Measurements from ENCODE around the gene ADAMTS17.

Gene ADAMTS17

DNA sequence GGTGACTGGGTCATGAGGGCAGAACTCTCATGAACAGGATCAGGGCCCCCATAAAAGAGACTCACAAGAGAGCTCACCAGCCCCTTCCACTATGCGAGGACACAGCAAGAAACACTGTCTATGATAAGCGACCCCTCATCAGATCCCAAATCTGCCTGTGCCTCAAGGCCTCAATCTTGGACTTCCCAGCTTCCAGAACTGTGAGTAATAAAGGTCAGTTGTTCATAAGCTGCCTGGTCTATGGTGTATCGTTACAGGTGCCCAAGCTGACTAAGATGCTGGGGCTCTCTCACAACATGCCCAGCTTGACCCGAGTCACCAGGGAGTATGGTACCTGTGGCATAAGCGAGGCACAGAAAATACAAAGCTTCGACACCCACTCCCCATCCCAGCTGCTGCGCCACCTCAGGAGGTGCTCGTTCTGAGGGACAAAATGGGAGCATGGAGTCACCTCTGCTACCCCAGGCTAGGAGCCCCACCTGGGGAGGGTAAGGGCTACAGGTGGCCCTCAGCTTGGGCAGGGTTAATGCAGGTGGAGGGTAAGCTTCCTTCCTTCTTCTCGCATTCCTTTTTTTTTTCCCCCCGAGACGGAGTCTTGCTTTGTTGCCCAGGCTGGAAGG, 234.1 kb downstream of the ADAMTS17 start:
- peaks cover 15% of the 10 kb centered on the region for H3K27me3 ChIP-seq (ENCODE audit: insufficient read depth, low read depth, severe bottlenecking)
- no peaks in the 10 kb centered on the region for H3K9me3 ChIP-seq (ENCODE audit: severe bottlenecking)
- H3K36me3 ChIP-seq, result no peaks in the 10 kb centered on the region
- no peak overlapping the region for H3K27ac ChIP-seq
- no peak overlapping the region for H3K4me3 ChIP-seq (ENCODE audit: low read depth, low read length)
- DNase-seq, result no peak
- TF ChIP-seq, protein P1, sequence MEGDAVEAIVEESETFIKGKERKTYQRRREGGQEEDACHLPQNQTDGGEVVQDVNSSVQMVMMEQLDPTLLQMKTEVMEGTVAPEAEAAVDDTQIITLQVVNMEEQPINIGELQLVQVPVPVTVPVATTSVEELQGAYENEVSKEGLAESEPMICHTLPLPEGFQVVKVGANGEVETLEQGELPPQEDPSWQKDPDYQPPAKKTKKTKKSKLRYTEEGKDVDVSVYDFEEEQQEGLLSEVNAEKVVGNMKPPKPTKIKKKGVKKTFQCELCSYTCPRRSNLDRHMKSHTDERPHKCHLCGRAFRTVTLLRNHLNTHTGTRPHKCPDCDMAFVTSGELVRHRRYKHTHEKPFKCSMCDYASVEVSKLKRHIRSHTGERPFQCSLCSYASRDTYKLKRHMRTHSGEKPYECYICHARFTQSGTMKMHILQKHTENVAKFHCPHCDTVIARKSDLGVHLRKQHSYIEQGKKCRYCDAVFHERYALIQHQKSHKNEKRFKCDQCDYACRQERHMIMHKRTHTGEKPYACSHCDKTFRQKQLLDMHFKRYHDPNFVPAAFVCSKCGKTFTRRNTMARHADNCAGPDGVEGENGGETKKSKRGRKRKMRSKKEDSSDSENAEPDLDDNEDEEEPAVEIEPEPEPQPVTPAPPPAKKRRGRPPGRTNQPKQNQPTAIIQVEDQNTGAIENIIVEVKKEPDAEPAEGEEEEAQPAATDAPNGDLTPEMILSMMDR (IDR thresholded peaks at IDR 0.05; ENCODE audit: low read depth, low read length), result no peak

DNA sequence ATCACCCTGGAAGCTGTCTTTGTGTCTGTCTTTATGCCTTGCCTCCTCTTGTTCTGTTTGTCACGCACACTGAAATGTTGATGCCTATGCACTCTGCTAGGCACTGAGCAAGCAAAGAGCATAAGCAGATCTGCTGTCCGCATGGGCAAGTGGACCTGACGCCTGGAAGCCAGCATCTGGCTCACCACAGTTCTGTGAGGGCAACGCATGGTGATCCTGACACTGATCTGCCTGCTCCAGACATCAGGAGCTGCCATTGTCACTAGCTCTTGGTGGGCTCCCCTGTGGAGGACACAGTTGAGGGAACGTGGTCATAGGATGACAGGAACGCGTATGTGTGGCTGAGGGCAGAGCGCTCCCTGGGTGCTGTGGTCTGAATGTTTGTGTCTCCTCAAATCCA, 234.6 kb downstream of the ADAMTS17 start:
- no peaks in the 10 kb centered on the region for H3K9me3 ChIP-seq (ENCODE audit: severe bottlenecking)
- H3K36me3 ChIP-seq, result no peaks in the 10 kb centered on the region
- DNase-seq, result no peak
- H3K4me3 ChIP-seq (ENCODE audit: low read depth, low read length), result no peak overlapping the region
- peaks cover 14% of the 10 kb centered on the region for H3K27me3 ChIP-seq (ENCODE audit: insufficient read depth, low read depth, severe bottlenecking)
- TF ChIP-seq, protein P1 (IDR thresholded peaks at IDR 0.05; ENCODE audit: low read depth, low read length), result no peak
- H3K27ac ChIP-seq, result no peak overlapping the region

DNA sequence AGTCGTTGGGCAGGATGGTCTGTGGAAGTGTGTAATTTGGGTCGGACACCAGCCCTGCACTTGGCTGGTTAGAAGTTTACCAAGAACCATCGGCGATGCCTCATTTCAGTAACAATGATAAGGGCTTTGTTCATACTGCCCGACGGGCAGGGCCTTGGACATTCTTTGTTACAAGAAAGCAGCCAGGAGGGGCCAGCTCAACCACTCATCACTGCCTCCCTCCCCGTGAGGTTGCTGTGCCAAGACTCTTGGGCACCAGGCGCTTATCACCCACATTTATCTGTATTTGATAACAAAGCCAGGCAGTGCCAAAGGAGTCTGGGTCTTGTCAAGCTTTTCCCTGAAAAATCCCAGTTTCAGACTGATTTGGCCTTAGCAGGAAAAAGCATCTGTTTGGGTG, 235.0 kb downstream of the ADAMTS17 start:
- Histone ChIP-seq H3K36me3 (no peaks in the 10 kb centered on the region), H3K27me3 (ENCODE audit: insufficient read depth, low read depth, severe bottlenecking) (peaks cover 13% of the 10 kb centered on the region), H3K4me3 (ENCODE audit: low read depth, low read length) (no peak overlapping the region), H3K9me3 (ENCODE audit: severe bottlenecking) (no peaks in the 10 kb centered on the region), H3K27ac (no peak overlapping the region)
- DNase-seq, result no peak
- TF ChIP-seq, protein P1 (IDR thresholded peaks at IDR 0.05; ENCODE audit: low read depth, low read length), result no peak

DNA sequence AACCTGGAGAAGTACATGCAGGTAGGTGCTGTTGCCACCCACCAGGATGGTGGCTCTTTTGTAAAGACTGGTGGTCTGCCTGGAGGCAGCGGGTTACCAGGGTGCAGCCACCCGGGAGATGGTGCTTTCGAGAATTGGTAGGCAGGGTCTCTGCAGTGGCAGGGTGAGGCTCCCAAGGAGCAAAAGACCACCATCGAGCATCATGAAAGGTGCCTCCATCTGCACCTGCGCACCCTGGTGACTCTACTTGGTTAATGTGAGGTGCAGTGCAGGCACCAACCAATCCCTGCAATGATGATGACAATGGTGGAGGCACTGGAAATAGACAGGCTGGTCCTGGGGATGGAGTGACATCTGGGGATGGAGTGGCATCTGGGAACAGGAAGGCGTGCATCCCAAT, 236.7 kb downstream of the ADAMTS17 start:
- no peak for DNase-seq
- TF ChIP-seq, protein P1 (IDR thresholded peaks at IDR 0.05; ENCODE audit: low read depth, low read length), result no peak
- peaks cover 20% of the 10 kb centered on the region for H3K27me3 ChIP-seq (ENCODE audit: insufficient read depth, low read depth, severe bottlenecking)

DNA sequence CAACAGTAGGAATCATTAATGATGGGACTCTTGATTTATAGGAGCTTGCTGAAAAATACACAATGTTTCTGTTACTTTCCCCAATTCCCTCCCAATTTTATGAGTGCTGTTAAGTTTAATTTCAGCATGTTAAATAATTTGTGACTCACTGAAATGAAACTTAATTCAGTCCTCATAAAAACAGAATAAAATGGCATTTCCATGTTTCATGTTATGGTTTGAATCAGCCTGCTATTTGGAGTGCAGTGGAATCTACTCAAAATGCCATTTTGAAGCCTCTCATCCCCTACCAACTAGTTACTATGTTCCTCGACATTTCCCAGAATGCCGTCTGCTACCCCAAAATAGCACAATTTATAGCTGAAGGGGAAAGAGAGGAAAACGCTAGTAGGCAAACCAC, 237.5 kb downstream of the ADAMTS17 start:
- Histone ChIP-seq H3K4me3 (ENCODE audit: low read depth, low read length) (no peak overlapping the region), H3K27me3 (ENCODE audit: insufficient read depth, low read depth, severe bottlenecking) (peaks cover 20% of the 10 kb centered on the region), H3K9me3 (ENCODE audit: severe bottlenecking) (peaks cover 3% of the 10 kb centered on the region), H3K27ac (no peak overlapping the region), H3K36me3 (no peaks in the 10 kb centered on the region)
- DNase-seq, result no peak
- TF ChIP-seq, protein P1 (IDR thresholded peaks at IDR 0.05; ENCODE audit: low read depth, low read length), result no peak

More for the DNA sequence above, 236.7 kb downstream of the ADAMTS17 start:
- Histone ChIP-seq H3K4me3 (ENCODE audit: low read depth, low read length) (no peak overlapping the region), H3K9me3 (ENCODE audit: severe bottlenecking) (no peaks in the 10 kb centered on the region), H3K36me3 (no peaks in the 10 kb centered on the region), H3K27ac (no peak overlapping the region)

DNA sequence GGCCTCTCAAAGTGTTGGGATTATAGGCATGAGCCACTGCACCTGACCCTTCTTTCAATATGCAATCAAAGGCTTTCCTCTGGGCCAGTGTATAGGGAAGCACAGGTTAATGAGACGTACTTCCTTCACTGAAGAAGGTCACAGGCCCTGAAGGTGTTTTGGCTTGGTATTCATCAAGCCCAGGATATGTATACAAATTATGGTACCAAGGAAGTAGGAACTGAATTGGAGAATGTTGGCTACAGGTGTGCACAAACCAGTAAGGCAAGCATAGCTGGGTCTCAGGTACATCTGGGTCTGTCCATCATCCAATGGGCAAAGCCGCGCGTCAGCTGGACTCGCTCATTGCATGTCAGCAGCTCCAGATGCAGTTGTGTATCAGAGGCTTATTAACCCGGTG, 237.9 kb downstream of the ADAMTS17 start:
- TF ChIP-seq, protein P1 (IDR thresholded peaks at IDR 0.05; ENCODE audit: low read depth, low read length), result no peak
- Histone ChIP-seq H3K4me3 (ENCODE audit: low read depth, low read length) (no peak overlapping the region), H3K36me3 (no peaks in the 10 kb centered on the region), H3K9me3 (ENCODE audit: severe bottlenecking) (peaks cover 3% of the 10 kb centered on the region), H3K27me3 (ENCODE audit: insufficient read depth, low read depth, severe bottlenecking) (peaks cover 23% of the 10 kb centered on the region), H3K27ac (no peak overlapping the region)
- DNase-seq, result no peak
